ENCODE data around the gene KCNMA1. TPM values are rescaled to one million over a fixed set of nuclear protein-coding genes. Genes with fewer than 3 reads are reported as not detected.
A peak's percentile ranks its signal among the peaks of the same experiment; 100 is the strongest.

Gene KCNMA1
- total and polyA plus RNA-seq, 4 experiments from 2014 or later: 0.26 TPM; not detected in 3

- Mint-ChIP-seq H3K9me3 (no peaks in the 10 kb centered on the region), H3K27me3 (peaks cover 0 to 1% of the 10 kb centered on the region in 2 donors), H3K4me3 (no peak overlapping the region), H3K36me3 (no peaks in the 10 kb centered on the region), H3K27ac (no peak overlapping the region), H3K4me1 (no peaks in the 10 kb centered on the region)
- H3K4me1 ChIP-seq (ENCODE audit: insufficient read depth, low read length): no peaks in the 10 kb centered on the region
- H3K27ac ChIP-seq (ENCODE audit: low read depth, low read length): no peak overlapping the region
- H3K9me3 ChIP-seq (ENCODE audit: control insufficient read depth in 1 of 2, low read length in 2 of 2): no peaks in the 10 kb centered on the region
- intact Hi-C loops (cut with micrococcal nuclease): no loop called here
- ChIA-PET POLR2A (ENCODE audit: partially characterized antibody) (no interaction called here), CTCF (ENCODE audit: partially characterized antibody) (no interaction called here)
- no peaks in the 10 kb centered on the region for H3K36me3 ChIP-seq (ENCODE audit: insufficient read depth, low read length)
- no peak overlapping the region for H3K4me3 ChIP-seq (ENCODE audit: low read length in 2 of 2)
- H3K27me3 ChIP-seq (ENCODE audit: insufficient read depth, low read length): no peaks in the 10 kb centered on the region
- DNase-seq: no peak
Observed at GRCh38 chr10:77504873-77505257, 132.7 kb downstream of the KCNMA1 start.

- H3K4me1 Mint-ChIP-seq: no peaks in the 10 kb centered on the region
- no peak overlapping the region for H3K27ac ChIP-seq (ENCODE audit: low read depth, low read length)
- no peak for DNase-seq
- no peaks in the 10 kb centered on the region for H3K9me3 ChIP-seq (ENCODE audit: control insufficient read depth in 1 of 2, low read length in 2 of 2)
- no peaks in the 10 kb centered on the region for H3K4me1 ChIP-seq (ENCODE audit: insufficient read depth, low read length)
- ChIA-PET POLR2A (ENCODE audit: partially characterized antibody) (no interaction called here), CTCF (ENCODE audit: partially characterized antibody) (no interaction called here)
- no peaks in the 10 kb centered on the region for H3K36me3 ChIP-seq (ENCODE audit: insufficient read depth, low read length)
- no peaks in the 10 kb centered on the region for H3K27me3 ChIP-seq (ENCODE audit: insufficient read depth, low read length)
- H3K27me3 Mint-ChIP-seq: peaks cover 0 to 1% of the 10 kb centered on the region in 2 donors
- intact Hi-C loops (cut with micrococcal nuclease): no loop called here
- H3K27ac Mint-ChIP-seq: no peak overlapping the region
- H3K4me3 Mint-ChIP-seq: no peak overlapping the region
- H3K36me3 Mint-ChIP-seq: no peaks in the 10 kb centered on the region
- H3K9me3 Mint-ChIP-seq: no peaks in the 10 kb centered on the region
- H3K4me3 ChIP-seq (ENCODE audit: low read length in 2 of 2): no peak overlapping the region
Observed at GRCh38 chr10:77504196-77504872, 133.3 kb downstream of the KCNMA1 start.

GRCh38 chr10:77501846-77502261 lies 135.8 kb downstream of the KCNMA1 start:
- Histone ChIP-seq H3K27me3 (ENCODE audit: insufficient read depth, low read length) (no peaks in the 10 kb centered on the region), H3K27ac (ENCODE audit: low read depth, low read length) (no peak overlapping the region), H3K36me3 (ENCODE audit: insufficient read depth, low read length) (no peaks in the 10 kb centered on the region), H3K4me3 (ENCODE audit: low read length in 2 of 2) (no peak overlapping the region), H3K9me3 (ENCODE audit: control insufficient read depth in 1 of 2, low read length in 2 of 2) (no peaks in the 10 kb centered on the region), H3K4me1 (ENCODE audit: insufficient read depth, low read length) (no peaks in the 10 kb centered on the region)
- Mint-ChIP-seq H3K27ac (no peak overlapping the region), H3K36me3 (no peaks in the 10 kb centered on the region), H3K4me3 (no peak overlapping the region), H3K4me1 (no peaks in the 10 kb centered on the region), H3K27me3 (peaks cover 0 to 1% of the 10 kb centered on the region in 2 donors), H3K9me3 (no peaks in the 10 kb centered on the region)
- DNase-seq: no peak
- POLR2A ChIA-PET (ENCODE audit: partially characterized antibody): no interaction called here
- CTCF ChIA-PET (ENCODE audit: partially characterized antibody): no interaction called here
- intact Hi-C loops (cut with micrococcal nuclease): no loop called here

GRCh38 chr10:77501152-77501845 lies 136.3 kb downstream of the KCNMA1 start:
- no peak overlapping the region for H3K4me3 ChIP-seq (ENCODE audit: low read length in 2 of 2)
- no peaks in the 10 kb centered on the region for H3K27me3 ChIP-seq (ENCODE audit: insufficient read depth, low read length)
- DNase-seq: no peak
- Mint-ChIP-seq H3K9me3 (no peaks in the 10 kb centered on the region), H3K27ac (no peak overlapping the region), H3K27me3 (peaks cover 0 to 1% of the 10 kb centered on the region in 2 donors), H3K4me1 (no peaks in the 10 kb centered on the region), H3K36me3 (no peaks in the 10 kb centered on the region), H3K4me3 (no peak overlapping the region)
- intact Hi-C loops (cut with micrococcal nuclease): no loop called here
- CTCF ChIA-PET (ENCODE audit: partially characterized antibody): no interaction called here
- no peaks in the 10 kb centered on the region for H3K9me3 ChIP-seq (ENCODE audit: control insufficient read depth in 1 of 2, low read length in 2 of 2)
- H3K36me3 ChIP-seq (ENCODE audit: insufficient read depth, low read length): no peaks in the 10 kb centered on the region
- POLR2A ChIA-PET (ENCODE audit: partially characterized antibody): no interaction called here
- H3K4me1 ChIP-seq (ENCODE audit: insufficient read depth, low read length): no peaks in the 10 kb centered on the region
- H3K27ac ChIP-seq (ENCODE audit: low read depth, low read length): no peak overlapping the region

GRCh38 chr10:77500754-77501151 lies 136.9 kb downstream of the KCNMA1 start:
- intact Hi-C loops (cut with micrococcal nuclease): no loop called here

GRCh38 chr10:77498829-77499228 lies 138.8 kb downstream of the KCNMA1 start:
- H3K4me3 ChIP-seq (ENCODE audit: low read length in 2 of 2): no peak overlapping the region
- peak overlapping the region in 1 of 7 donors; percentile 8 for H3K27ac Mint-ChIP-seq
- H3K9me3 Mint-ChIP-seq: no peaks in the 10 kb centered on the region
- no peak for DNase-seq
- no peaks in the 10 kb centered on the region for H3K36me3 ChIP-seq (ENCODE audit: insufficient read depth, low read length)
- no peaks in the 10 kb centered on the region for H3K36me3 Mint-ChIP-seq
- H3K9me3 ChIP-seq (ENCODE audit: control insufficient read depth in 1 of 2, low read length in 2 of 2): no peaks in the 10 kb centered on the region
- no peak overlapping the region for H3K27ac ChIP-seq (ENCODE audit: low read depth, low read length)
- no peak overlapping the region for H3K4me3 Mint-ChIP-seq
- no peaks in the 10 kb centered on the region for H3K27me3 ChIP-seq (ENCODE audit: insufficient read depth, low read length)
- H3K4me1 Mint-ChIP-seq: no peaks in the 10 kb centered on the region
- intact Hi-C loops (cut with micrococcal nuclease): no loop called here
- H3K27me3 Mint-ChIP-seq: peaks cover 0 to 4% of the 10 kb centered on the region in 2 donors
- CTCF ChIA-PET (ENCODE audit: partially characterized antibody): no interaction called here
- POLR2A ChIA-PET (ENCODE audit: partially characterized antibody): no interaction called here
- H3K4me1 ChIP-seq (ENCODE audit: insufficient read depth, low read length): no peaks in the 10 kb centered on the region

More at GRCh38 chr10:77500754-77501151, 136.9 kb downstream of the KCNMA1 start:
- Mint-ChIP-seq H3K36me3 (no peaks in the 10 kb centered on the region), H3K9me3 (no peaks in the 10 kb centered on the region), H3K4me1 (no peaks in the 10 kb centered on the region), H3K27me3 (peaks cover 0 to 1% of the 10 kb centered on the region in 2 donors), H3K27ac (no peak overlapping the region), H3K4me3 (no peak overlapping the region)
- ChIA-PET CTCF (ENCODE audit: partially characterized antibody) (no interaction called here), POLR2A (ENCODE audit: partially characterized antibody) (no interaction called here)
- no peak overlapping the region for H3K4me3 ChIP-seq (ENCODE audit: low read length in 2 of 2)
- DNase-seq: no peak
- H3K27ac ChIP-seq (ENCODE audit: low read depth, low read length): no peak overlapping the region
- H3K36me3 ChIP-seq (ENCODE audit: insufficient read depth, low read length): no peaks in the 10 kb centered on the region
- H3K4me1 ChIP-seq (ENCODE audit: insufficient read depth, low read length): no peaks in the 10 kb centered on the region
- H3K9me3 ChIP-seq (ENCODE audit: control insufficient read depth in 1 of 2, low read length in 2 of 2): no peaks in the 10 kb centered on the region
- no peaks in the 10 kb centered on the region for H3K27me3 ChIP-seq (ENCODE audit: insufficient read depth, low read length)

GRCh38 chr10:77498210-77498609 lies 139.4 kb downstream of the KCNMA1 start:
- Histone ChIP-seq H3K27ac (ENCODE audit: low read depth, low read length) (no peak overlapping the region), H3K4me1 (ENCODE audit: insufficient read depth, low read length) (no peaks in the 10 kb centered on the region), H3K4me3 (ENCODE audit: low read length in 2 of 2) (no peak overlapping the region), H3K9me3 (ENCODE audit: control insufficient read depth in 1 of 2, low read length in 2 of 2) (no peaks in the 10 kb centered on the region), H3K36me3 (ENCODE audit: insufficient read depth, low read length) (no peaks in the 10 kb centered on the region), H3K27me3 (ENCODE audit: insufficient read depth, low read length) (no peaks in the 10 kb centered on the region)
- Mint-ChIP-seq H3K27me3 (peaks cover 0 to 4% of the 10 kb centered on the region in 2 donors), H3K36me3 (no peaks in the 10 kb centered on the region), H3K4me3 (no peak overlapping the region), H3K27ac (no peak overlapping the region), H3K4me1 (no peaks in the 10 kb centered on the region), H3K9me3 (no peaks in the 10 kb centered on the region)
- DNase-seq: no peak
- POLR2A ChIA-PET (ENCODE audit: partially characterized antibody): no interaction called here
- intact Hi-C loops (cut with micrococcal nuclease): no loop called here
- CTCF ChIA-PET (ENCODE audit: partially characterized antibody): no interaction called here

Data from CD4-positive, alpha-beta memory T cell (primary cell).